Lung microvascular endothelial cell (primary cell): ENCODE data around the gene RTCA. TPM values are rescaled to one million over a fixed set of nuclear protein-coding genes. Genes with fewer than 3 reads are reported as not detected.

Experiments used
- total RNA-seq: library from RNA; depleted of rRNA; stranded (reverse); fragments of >200 nt; gene quantifications from 2 replicates; pipeline ENCODE4 v1.2.1, GENCODE V29; 2014

Gene RTCA
- total RNA-seq, 1 donor from 2014 or later = 27.0 TPM

Other genes starting within 250 kb of the RTCA start
- gene SASS6, start 133.3 kb upstream of the RTCA start, total RNA-seq = 0.99 and 1.3 TPM in 2 replicates
- 5.8 and 5.9 TPM in 2 replicates for gene TRMT13, start 133.1 kb upstream of the RTCA start, total RNA-seq
- under 0.01 and 0.20 TPM in 2 replicates for gene LRRC39, start 88.0 kb upstream of the RTCA start, total RNA-seq
- gene DBT, start 16.4 kb upstream of the RTCA start, total RNA-seq = 2.6 and 3.8 TPM in 2 replicates
- 5.7 and 6.0 TPM in 2 replicates for gene CDC14A, start 86.3 kb downstream of the RTCA start, total RNA-seq